PC-9 (cell line): ENCODE measurements around the gene COMMD9. TPM values are rescaled to one million over a fixed set of nuclear protein-coding genes. Genes with fewer than 3 reads are reported as not detected.

ENCODE experiments used
- BruUV-seq: library from RNA; stranded (reverse); fragments of 400-500 nt; replicated peaks from 2 replicates; lab custom pipeline; 2021; lab: Mats Ljungman, UMichigan
- CTCF ChIA-PET: fragments of 300-600 bp; sonication (Branson Sonifier 250); formaldehyde crosslinking; loops from one replicate; lab custom pipeline; 2022; ENCODE audit warnings: antibody characterized with exemption; lab: Charles Lee
- POLR2A ChIA-PET: fragments of 300-600 bp; sonication (Branson Sonifier 250); formaldehyde crosslinking; loops from one replicate; lab custom pipeline; 2022; ENCODE audit warnings: antibody characterized with exemption; ENCODE audit not compliant: unreplicated experiment; lab: Charles Lee
- DNase-seq, 2 experiments: peaks; one replicate each; pipeline versions ENCODE4 v3.0.0 to v3.0.0-alpha.2; 2015 to 2022; ENCODE audit warnings: mixed read lengths in 1 of 2
- H2AFZ ChIP-seq: fragments of 200-600 bp; sonication (generic); 2 replicates; pipeline ENCODE4 v1.8.1; 2017; ENCODE audit warnings: antibody characterized with exemption
- H3F3A ChIP-seq: fragments of 200-600 bp; sonication (generic); 2 replicates; pipeline ENCODE4 v1.8.1; 2017; ENCODE audit warnings: antibody characterized with exemption, mild to moderate bottlenecking, low read depth; ENCODE audit not compliant: insufficient read depth
- H3K27ac ChIP-seq: fragments of 200-600 bp; sonication (generic); 2 replicates; pipeline ENCODE4 v1.6.1; 2016; ENCODE audit warnings: mixed run types
- H3K27me3 ChIP-seq: fragments of 200-600 bp; sonication (generic); 2 replicates; pipeline ENCODE4 v1.6.1; 2016; ENCODE audit warnings: low read depth, mixed run types; ENCODE audit not compliant: insufficient read depth
- H3K36me3 ChIP-seq: fragments of 200-600 bp; sonication (generic); 2 replicates; pipeline ENCODE4 v1.6.1; 2016; ENCODE audit warnings: low read depth, mixed run types
- H3K4me1 ChIP-seq: fragments of 200-600 bp; sonication (generic); replicated peaks from 2 replicates; pipeline ENCODE4 v1.6.1; 2016; ENCODE audit warnings: mixed run types; ENCODE audit not compliant: insufficient read depth
- H3K4me2 ChIP-seq: fragments of 200-600 bp; sonication (generic); 2 replicates; pipeline ENCODE4 v1.6.1; 2017; ENCODE audit warnings: mixed run types
- H3K4me3 ChIP-seq: fragments of 200-600 bp; sonication (generic); 2 replicates; pipeline ENCODE4 v1.6.1; 2016; ENCODE audit warnings: mixed run types
- H3K79me2 ChIP-seq: fragments of 200-600 bp; sonication (generic); 2 replicates; pipeline ENCODE4 v1.6.1; 2017; ENCODE audit warnings: low read depth, mixed run types
- H3K9me2 ChIP-seq: fragments of 200-600 bp; sonication (generic); 2 replicates; pipeline ENCODE4 v1.8.1; 2017; ENCODE audit warnings: mild to moderate bottlenecking; ENCODE audit not compliant: insufficient read depth
- H3K9me3 ChIP-seq: fragments of 200-600 bp; sonication (generic); 2 replicates; pipeline ENCODE4 v1.8.1; 2016; ENCODE audit warnings: low read depth; ENCODE audit not compliant: insufficient read depth
- H4K20me1 ChIP-seq: fragments of 200-600 bp; sonication (generic); 2 replicates; pipeline ENCODE4 v1.8.1; 2017; ENCODE audit not compliant: insufficient read depth
- EZH2 ChIP-seq: fragments of 200-600 bp; sonication (generic); IDR thresholded peaks from 2 replicates; pipeline ENCODE4 v1.8.0; 2017; ENCODE audit warnings: antibody characterized with exemption, low read depth
- intact Hi-C: fragments of 100-400 bp; cut with micrococcal nuclease; formaldehyde crosslinking; loops from one replicate; pipeline ENCODE4 v1.10.0; 2022; ENCODE audit not compliant: unreplicated experiment
- total RNA-seq: library from RNA; stranded (reverse); gene quantifications from 2 replicates; pipeline ENCODE4 v1.2.3, GENCODE V29; 2021
- TF ChIP-seq, protein P1 (sequence below): fragments of 200-600 bp; sonication (generic); conservative IDR thresholded peaks from 2 replicates; pipeline ENCODE4 v1.6.1; 2017; ENCODE audit warnings: mixed run types, antibody characterized with exemption, mild to moderate bottlenecking, moderate library complexity

The COMMD9 gene
- total RNA-seq, 1 experiment from 2014 or later = 77.5 TPM

DNA sequence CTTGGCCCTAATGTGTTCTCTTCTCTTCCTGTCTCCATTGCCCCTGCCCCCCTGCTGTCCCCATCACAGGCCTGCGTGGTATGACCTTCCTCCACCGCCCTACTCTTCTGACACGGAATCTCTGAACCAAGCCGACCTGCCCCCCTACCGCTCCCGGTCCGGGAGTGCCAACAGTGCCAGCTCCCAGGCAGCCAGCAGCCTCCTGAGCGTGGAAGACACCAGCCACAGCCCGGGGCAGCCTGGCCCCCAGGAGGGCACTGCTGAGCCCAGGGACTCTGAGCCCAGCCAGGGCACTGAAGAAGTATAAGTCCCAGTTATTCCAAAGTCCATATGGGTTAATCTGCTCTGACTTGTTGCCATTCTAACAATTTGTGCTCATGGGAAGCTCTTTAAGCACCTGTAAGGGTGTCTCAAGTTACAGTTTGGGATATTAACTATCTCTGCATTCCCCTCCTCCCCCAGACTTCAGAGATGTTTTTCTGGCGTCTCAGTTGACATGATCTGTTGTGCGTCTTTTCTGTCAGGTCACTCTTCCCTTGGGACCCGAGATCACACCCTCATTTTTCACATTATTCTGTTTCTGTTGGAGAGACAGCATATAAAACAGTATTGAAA lies 60.0 kb downstream of the COMMD9 start:
- POLR2A ChIA-PET = no interaction called here
- TF ChIP-seq, protein P1, sequence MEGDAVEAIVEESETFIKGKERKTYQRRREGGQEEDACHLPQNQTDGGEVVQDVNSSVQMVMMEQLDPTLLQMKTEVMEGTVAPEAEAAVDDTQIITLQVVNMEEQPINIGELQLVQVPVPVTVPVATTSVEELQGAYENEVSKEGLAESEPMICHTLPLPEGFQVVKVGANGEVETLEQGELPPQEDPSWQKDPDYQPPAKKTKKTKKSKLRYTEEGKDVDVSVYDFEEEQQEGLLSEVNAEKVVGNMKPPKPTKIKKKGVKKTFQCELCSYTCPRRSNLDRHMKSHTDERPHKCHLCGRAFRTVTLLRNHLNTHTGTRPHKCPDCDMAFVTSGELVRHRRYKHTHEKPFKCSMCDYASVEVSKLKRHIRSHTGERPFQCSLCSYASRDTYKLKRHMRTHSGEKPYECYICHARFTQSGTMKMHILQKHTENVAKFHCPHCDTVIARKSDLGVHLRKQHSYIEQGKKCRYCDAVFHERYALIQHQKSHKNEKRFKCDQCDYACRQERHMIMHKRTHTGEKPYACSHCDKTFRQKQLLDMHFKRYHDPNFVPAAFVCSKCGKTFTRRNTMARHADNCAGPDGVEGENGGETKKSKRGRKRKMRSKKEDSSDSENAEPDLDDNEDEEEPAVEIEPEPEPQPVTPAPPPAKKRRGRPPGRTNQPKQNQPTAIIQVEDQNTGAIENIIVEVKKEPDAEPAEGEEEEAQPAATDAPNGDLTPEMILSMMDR = no peak
- TF ChIP-seq EZH2 = no peak
- Histone ChIP-seq H3K79me2 (no peaks in the 10 kb centered on the region), H3K4me2 (no peak overlapping the region), H2AFZ (no peak overlapping the region), H3K36me3 (no peaks in the 10 kb centered on the region), H3F3A (no peaks in the 10 kb centered on the region), H3K9me3 (no peaks in the 10 kb centered on the region), H3K9me2 (no peaks in the 10 kb centered on the region), H3K4me1 (no peaks in the 10 kb centered on the region), H4K20me1 (no peaks in the 10 kb centered on the region), H3K27me3 (no peaks in the 10 kb centered on the region), H3K27ac (no peak overlapping the region), H3K4me3 (no peak overlapping the region)
- no peak for DNase-seq
- no TSS peak for BruUV-seq
- CTCF ChIA-PET = no interaction called here
- intact Hi-C loops = no loop called here

DNA sequence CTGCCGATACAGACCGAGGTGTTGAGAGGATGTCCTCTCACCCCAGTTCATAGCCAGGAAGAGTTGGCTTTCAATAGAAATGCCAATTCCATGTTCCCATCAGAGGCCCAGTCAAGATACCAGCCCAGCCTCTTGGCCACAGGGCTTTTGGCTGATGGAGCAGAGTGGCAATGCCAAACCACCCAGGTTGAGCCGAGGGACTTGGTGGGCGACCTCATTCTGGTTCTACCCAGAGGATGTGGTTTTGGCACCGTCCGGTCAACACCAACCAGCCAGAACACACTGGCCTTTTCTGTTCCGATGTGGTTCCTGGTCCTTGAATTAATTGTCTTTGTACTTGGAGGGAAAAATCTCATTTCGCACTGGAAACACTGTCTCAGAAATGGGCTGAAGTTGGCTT lies 60.5 kb downstream of the COMMD9 start:
- H3K4me3 ChIP-seq = no peak overlapping the region
- intact Hi-C loops = no loop called here
- H3F3A ChIP-seq = no peaks in the 10 kb centered on the region
- no peaks in the 10 kb centered on the region for H3K27me3 ChIP-seq
- no peak overlapping the region for H2AFZ ChIP-seq
- no peaks in the 10 kb centered on the region for H3K9me3 ChIP-seq
- no peak for TF ChIP-seq EZH2
- TF ChIP-seq, protein P1 = no peak
- H3K36me3 ChIP-seq = no peaks in the 10 kb centered on the region
- no peak overlapping the region for H3K27ac ChIP-seq
- H3K4me2 ChIP-seq = no peak overlapping the region
- H3K9me2 ChIP-seq = no peaks in the 10 kb centered on the region
- POLR2A ChIA-PET = no interaction called here
- H3K4me1 ChIP-seq = no peaks in the 10 kb centered on the region
- DNase-seq = no peak
- no peaks in the 10 kb centered on the region for H3K79me2 ChIP-seq
- BruUV-seq = no TSS peak
- no peaks in the 10 kb centered on the region for H4K20me1 ChIP-seq
- CTCF ChIA-PET = no interaction called here

DNA sequence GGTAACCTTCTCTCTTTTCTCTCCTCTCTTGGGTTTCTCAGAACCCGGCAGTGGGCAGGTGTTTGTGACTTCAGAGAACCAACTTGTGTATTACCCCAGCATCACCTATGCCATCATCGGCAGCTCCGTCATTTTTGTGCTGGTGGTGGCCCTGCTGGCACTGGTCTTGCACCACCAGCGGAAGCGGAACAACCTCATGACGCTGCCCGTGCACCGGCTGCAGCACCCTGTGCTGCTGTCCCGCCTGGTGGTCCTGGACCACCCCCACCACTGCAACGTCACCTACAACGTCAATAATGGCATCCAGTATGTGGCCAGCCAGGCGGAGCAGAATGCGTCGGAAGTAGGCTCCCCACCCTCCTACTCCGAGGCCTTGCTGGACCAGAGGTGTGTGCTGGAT lies 62.2 kb downstream of the COMMD9 start:
- no peak for TF ChIP-seq EZH2
- TF ChIP-seq, protein P1 = no peak
- H2AFZ ChIP-seq = no peak overlapping the region
- no peak overlapping the region for H3K27ac ChIP-seq
- H3K9me2 ChIP-seq = no peaks in the 10 kb centered on the region
- no peaks in the 10 kb centered on the region for H3F3A ChIP-seq
- ChIA-PET POLR2A (no interaction called here), CTCF (no interaction called here)
- no peaks in the 10 kb centered on the region for H3K79me2 ChIP-seq
- no peak overlapping the region for H3K4me3 ChIP-seq
- BruUV-seq = no TSS peak
- H3K9me3 ChIP-seq = no peaks in the 10 kb centered on the region
- DNase-seq = no peak
- intact Hi-C loops = no loop called here
- no peaks in the 10 kb centered on the region for H4K20me1 ChIP-seq
- H3K36me3 ChIP-seq = no peaks in the 10 kb centered on the region
- no peaks in the 10 kb centered on the region for H3K27me3 ChIP-seq
- no peaks in the 10 kb centered on the region for H3K4me1 ChIP-seq
- no peak overlapping the region for H3K4me2 ChIP-seq
